Right atrium auricular region (tissue), 2 donors: ENCODE results near the gene COL27A1. TPM values are rescaled to one million over a fixed set of nuclear protein-coding genes. Genes with fewer than 3 reads are reported as not detected.
A peak's percentile ranks its signal among the peaks of the same experiment; 100 is the strongest.

Source experiments
- DNase-seq: peaks from one replicate; pipeline ENCODE4 v3.0.0-alpha.2; 2019; ENCODE audit warnings: low spot score
- H3K27ac ChIP-seq, 2 donors: fragments of 200-600 bp; sonication (generic); 1 replicate in 1 of 2; 2 replicates in 1 of 2; pipeline ENCODE4 v1.5.1; 2016 to 2019
- H3K27me3 ChIP-seq, 2 donors: fragments of 200-600 bp; sonication (generic); one replicate each; pipeline versions ENCODE4 v1.5.1 to v1.6.0; 2017 to 2019
- H3K36me3 ChIP-seq: fragments of 200-600 bp; sonication (generic); one replicate; pipeline ENCODE4 v1.5.1; 2016
- H3K4me1 ChIP-seq, 2 donors: fragments of 200-600 bp; sonication (generic); one replicate each; pipeline versions ENCODE4 v1.5.1 to v1.6.0; 2017 to 2019
- H3K4me3 ChIP-seq, 2 donors: fragments of 200-600 bp; sonication (generic); 1 replicate in 1 of 2; 2 replicates in 1 of 2; pipeline ENCODE4 v1.5.1; 2017 to 2019; ENCODE audit warnings: mild to moderate bottlenecking in 1 of 2, moderate library complexity in 1 of 2
- H3K9me3 ChIP-seq, 2 donors: fragments of 200-600 bp; sonication (generic); one replicate each; pipeline ENCODE4 v1.5.1; 2019
- total RNA-seq, 2 donors: library from RNA; depleted of rRNA; stranded (reverse); fragments of >200 nt; gene quantifications; one replicate each; pipeline ENCODE4 v1.1.0, GENCODE V29; 2016
- TF ChIP-seq, protein P1 (sequence below), 2 donors: fragments of 200-600 bp; sonication (generic); IDR thresholded peaks; one replicate each; pipeline ENCODE4 v1.5.1; 2019; ENCODE audit warnings: antibody characterized with exemption in 2 of 2

COL27A1 gene
- total RNA-seq, 2 donors from 2014 or later, result 1.5 to 2.7 TPM

DNA sequence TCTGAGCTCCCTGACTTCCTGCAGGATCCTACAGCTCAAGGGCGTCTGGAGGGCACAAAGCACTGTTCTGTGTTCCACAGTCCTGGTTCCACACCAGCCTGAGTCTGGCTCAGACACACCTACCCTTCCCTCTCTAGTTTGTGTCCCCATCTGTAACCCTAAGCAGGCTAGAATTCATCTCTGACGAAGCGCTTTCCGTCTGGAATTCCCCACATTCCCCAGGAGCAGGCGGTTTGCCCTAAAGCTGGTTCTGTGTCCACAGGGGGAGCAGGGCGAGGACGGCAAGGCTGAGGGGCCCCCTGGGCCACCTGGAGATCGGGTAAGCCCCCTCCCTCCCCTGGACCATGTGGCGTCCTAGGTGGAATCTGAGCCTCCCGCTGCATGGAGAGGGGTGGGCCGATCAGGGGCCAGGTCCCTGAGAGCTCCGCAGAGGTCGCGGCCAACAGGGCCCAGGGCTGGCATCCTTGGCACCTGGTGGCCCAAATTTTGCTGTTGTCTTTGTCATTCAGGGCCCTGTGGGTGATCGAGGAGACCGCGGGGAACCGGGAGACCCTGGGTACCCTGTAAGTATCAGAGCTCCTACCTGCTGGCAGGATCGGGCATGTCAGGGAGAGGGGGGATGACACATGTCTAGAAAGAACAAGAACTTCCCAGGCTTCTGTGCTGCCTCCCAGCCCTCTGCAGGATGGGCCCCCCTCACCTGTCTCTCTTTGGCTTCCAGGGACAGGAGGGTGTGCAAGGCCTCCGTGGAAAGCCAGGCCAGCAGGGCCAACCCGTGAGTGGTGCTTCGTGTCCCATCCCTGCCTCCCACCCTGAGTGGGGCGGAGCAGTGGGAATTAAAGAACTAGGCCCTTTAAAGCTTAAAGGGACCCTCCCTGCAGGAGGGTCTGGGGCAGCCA lies 133.1 kb downstream of the COL27A1 start:
- DNase-seq, result no peak
- H3K4me3 ChIP-seq, result no peak overlapping the region
- no peaks in the 10 kb centered on the region for H3K36me3 ChIP-seq
- H3K9me3 ChIP-seq, result no peaks in the 10 kb centered on the region
- TF ChIP-seq, protein P1, sequence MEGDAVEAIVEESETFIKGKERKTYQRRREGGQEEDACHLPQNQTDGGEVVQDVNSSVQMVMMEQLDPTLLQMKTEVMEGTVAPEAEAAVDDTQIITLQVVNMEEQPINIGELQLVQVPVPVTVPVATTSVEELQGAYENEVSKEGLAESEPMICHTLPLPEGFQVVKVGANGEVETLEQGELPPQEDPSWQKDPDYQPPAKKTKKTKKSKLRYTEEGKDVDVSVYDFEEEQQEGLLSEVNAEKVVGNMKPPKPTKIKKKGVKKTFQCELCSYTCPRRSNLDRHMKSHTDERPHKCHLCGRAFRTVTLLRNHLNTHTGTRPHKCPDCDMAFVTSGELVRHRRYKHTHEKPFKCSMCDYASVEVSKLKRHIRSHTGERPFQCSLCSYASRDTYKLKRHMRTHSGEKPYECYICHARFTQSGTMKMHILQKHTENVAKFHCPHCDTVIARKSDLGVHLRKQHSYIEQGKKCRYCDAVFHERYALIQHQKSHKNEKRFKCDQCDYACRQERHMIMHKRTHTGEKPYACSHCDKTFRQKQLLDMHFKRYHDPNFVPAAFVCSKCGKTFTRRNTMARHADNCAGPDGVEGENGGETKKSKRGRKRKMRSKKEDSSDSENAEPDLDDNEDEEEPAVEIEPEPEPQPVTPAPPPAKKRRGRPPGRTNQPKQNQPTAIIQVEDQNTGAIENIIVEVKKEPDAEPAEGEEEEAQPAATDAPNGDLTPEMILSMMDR (IDR thresholded peaks at IDR 0.05), result no peak
- no peaks in the 10 kb centered on the region for H3K27me3 ChIP-seq
- H3K27ac ChIP-seq, result no peak overlapping the region
- no peaks in the 10 kb centered on the region for H3K4me1 ChIP-seq

DNA sequence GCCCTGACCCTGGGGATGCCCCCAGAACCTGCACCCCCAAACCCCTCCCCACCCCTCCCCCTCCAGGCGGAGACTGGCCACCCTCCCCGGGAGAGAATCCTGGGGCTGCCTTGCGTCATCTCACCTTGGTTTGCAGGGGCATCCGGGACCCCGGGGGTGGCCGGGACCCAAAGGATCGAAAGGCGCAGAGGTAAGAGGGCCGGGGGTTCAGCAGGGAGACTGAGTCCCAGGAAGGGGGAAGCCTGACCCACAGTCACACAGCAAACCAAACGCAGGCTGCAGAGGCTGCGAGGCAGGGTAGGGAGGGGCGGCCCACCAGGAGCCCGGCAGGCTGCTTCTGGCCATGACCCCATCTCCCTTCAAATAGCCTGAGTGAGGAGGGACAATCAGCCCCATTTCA lies 133.8 kb downstream of the COL27A1 start:
- Histone ChIP-seq H3K27ac (no peak overlapping the region), H3K36me3 (no peaks in the 10 kb centered on the region), H3K9me3 (no peaks in the 10 kb centered on the region), H3K27me3 (no peaks in the 10 kb centered on the region), H3K4me3 (no peak overlapping the region), H3K4me1 (no peaks in the 10 kb centered on the region)
- TF ChIP-seq, protein P1 (IDR thresholded peaks at IDR 0.05), result no peak
- no peak for DNase-seq

- H3K4me3 ChIP-seq, result no peak overlapping the region
- H3K4me1 ChIP-seq, result no peaks in the 10 kb centered on the region
- H3K27ac ChIP-seq, result no peak overlapping the region
- TF ChIP-seq, protein P1 (IDR thresholded peaks at IDR 0.05), result no peak
- H3K27me3 ChIP-seq, result no peaks in the 10 kb centered on the region
- peaks cover 0 to 6% of the 10 kb centered on the region in 2 donors for H3K9me3 ChIP-seq
- peaks cover 4% of the 10 kb centered on the region for H3K36me3 ChIP-seq
- DNase-seq, result no peak
Measured at GRCh38 chr9:114289571-114290481, 134.5 kb downstream of the COL27A1 start.

DNA sequence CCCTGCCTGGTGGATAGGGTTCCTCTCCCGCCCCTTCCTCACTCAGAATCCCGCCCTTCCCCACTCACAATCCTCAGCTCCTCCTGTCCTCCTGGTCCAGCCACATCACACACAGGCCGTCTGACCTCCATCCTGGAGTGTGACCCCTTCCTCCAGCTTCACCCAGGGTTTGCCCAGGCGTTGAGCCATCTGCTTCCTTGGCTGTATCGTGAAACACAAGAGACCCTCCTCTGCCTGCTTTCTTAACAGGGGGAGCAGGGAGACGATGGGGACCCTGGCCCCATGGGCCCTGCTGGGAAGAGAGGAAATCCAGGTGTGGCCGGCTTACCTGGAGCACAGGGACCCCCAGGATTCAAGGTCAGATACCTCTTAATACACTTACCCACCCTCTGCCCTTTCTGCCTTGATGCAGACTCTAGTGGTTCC lies 135.2 kb downstream of the COL27A1 start:
- TF ChIP-seq, protein P1 (IDR thresholded peaks at IDR 0.05), result no peak

GRCh38 chr9:114291064-114291474 lies 135.7 kb downstream of the COL27A1 start:
- H3K9me3 ChIP-seq, result peaks cover 0 to 9% of the 10 kb centered on the region in 2 donors
- H3K4me3 ChIP-seq, result no peak overlapping the region
- peak; percentile 82 for DNase-seq
- H3K27me3 ChIP-seq, result no peaks in the 10 kb centered on the region
- H3K4me1 ChIP-seq, result no peaks in the 10 kb centered on the region
- H3K27ac ChIP-seq, result no peak overlapping the region
- peaks cover 7% of the 10 kb centered on the region for H3K36me3 ChIP-seq
- TF ChIP-seq, protein P1 (IDR thresholded peaks at IDR 0.05), result peak; percentile 93 to 97

More for the DNA sequence above, 135.2 kb downstream of the COL27A1 start:
- H3K27me3 ChIP-seq, result no peaks in the 10 kb centered on the region
- H3K4me3 ChIP-seq, result no peak overlapping the region
- no peak overlapping the region for H3K27ac ChIP-seq
- peaks cover 7% of the 10 kb centered on the region for H3K36me3 ChIP-seq
- H3K4me1 ChIP-seq, result no peaks in the 10 kb centered on the region
- H3K9me3 ChIP-seq, result peaks cover 0 to 9% of the 10 kb centered on the region in 2 donors
- DNase-seq, result no peak
